GM12878 (cell line): Measurements from ENCODE around the gene JADE2. TPM values are rescaled to one million over a fixed set of nuclear protein-coding genes. Genes with fewer than 3 reads are reported as not detected.

Experiments used
- ATAC-seq: fragments of 200-7000 bp; cut with Tn5 transposase; 3 replicates; pipeline ENCODE4 v1.9.1; 2020; ENCODE audit warnings: mild to moderate bottlenecking, moderate library complexity
- BruUV-seq: library from RNA; stranded (reverse); fragments of 400-500 nt; replicated peaks from 2 replicates; lab custom pipeline; 2021; lab: Mats Ljungman, UMichigan
- CTCF ChIA-PET: fragments of 300-600 bp; sonication (Branson Sonifier 250); formaldehyde crosslinking; extraction: SDS; loops from one replicate; lab custom pipeline; 2021; ENCODE audit warnings: inconsistent platforms; lab: Yijun Ruan, JAX
- POLR2A ChIA-PET: fragments of 350-600 bp; formaldehyde crosslinking; extraction: SDS; loops from one replicate; lab custom pipeline; 2021; ENCODE audit warnings: inconsistent platforms; lab: Charles Lee
- RAD21 ChIA-PET: fragments of 300-600 bp; sonication (Branson Sonifier 250); formaldehyde crosslinking; loops from one replicate; lab custom pipeline; 2023; ENCODE audit warnings: antibody characterized with exemption; ENCODE audit not compliant: unreplicated experiment; lab: Charles Lee
- SMC1A ChIA-PET: fragments of 300-600 bp; sonication (Branson Sonifier 250); formaldehyde crosslinking; loops from one replicate; lab custom pipeline; 2023; ENCODE audit not compliant: unreplicated experiment, uncharacterized antibody; lab: Charles Lee
- DNase-seq: peaks from one replicate; pipeline ENCODE4 v3.0.0-alpha.2; 2011; ENCODE audit warnings: low read depth, low spot score
- FAIRE-seq: peaks from 3 replicates; lab custom pipeline; 2011; peaks lifted over from hg19 to GRCh38; lab: Jason Lieb, UNC
- H2AFZ ChIP-seq: 2 replicates; pipeline ENCODE4 v1.6.0; 2011; ENCODE audit warnings: low read depth, low read length, control low read depth; ENCODE audit not compliant: control insufficient read depth
- H3K27ac ChIP-seq: 2 replicates; pipeline ENCODE4 v1.5.1; 2011; ENCODE audit warnings: control low read depth; ENCODE audit not compliant: control insufficient read depth, insufficient read depth
- H3K27me3 ChIP-seq, 2 experiments: replicated peaks in 1 of 2; 2 replicates each; pipeline versions ENCODE4 v1.6.0 to v1.6.1; 2011; ENCODE audit warnings: low read length in 1 of 2; ENCODE audit not compliant: control insufficient read depth in 2 of 2, insufficient read depth in 2 of 2
- H3K36me3 ChIP-seq, 2 experiments: 2 replicates each; pipeline ENCODE4 v1.5.1; 2011; ENCODE audit warnings: low read length in 1 of 2; ENCODE audit not compliant: control insufficient read depth in 2 of 2, insufficient read depth in 2 of 2
- H3K4me1 ChIP-seq: 2 replicates; pipeline ENCODE4 v1.6.1; 2011; ENCODE audit warnings: mild to moderate bottlenecking, low read length, moderate library complexity, mixed read lengths; ENCODE audit not compliant: control insufficient read depth, insufficient read depth
- H3K4me2 ChIP-seq: 2 replicates; pipeline ENCODE4 v1.6.0; 2011; ENCODE audit warnings: control low read depth; ENCODE audit not compliant: control insufficient read depth, insufficient read depth
- H3K4me3 ChIP-seq: fragments of 200-600 bp; sonication (generic); 2 replicates; pipeline ENCODE4 v1.5.1; 2016
- H3K79me2 ChIP-seq: 2 replicates; pipeline ENCODE4 v1.6.0; 2011; ENCODE audit warnings: low read length; ENCODE audit not compliant: control insufficient read depth, insufficient read depth
- H3K9ac ChIP-seq: 2 replicates; pipeline ENCODE4 v1.8.0; 2011; ENCODE audit warnings: low read length, control low read depth, mixed read lengths; ENCODE audit not compliant: control insufficient read depth, insufficient read depth
- H3K9me3 ChIP-seq: replicated peaks from 3 replicates; pipeline ENCODE4 v1.5.1; 2011; ENCODE audit warnings: mild to moderate bottlenecking, low read length; ENCODE audit not compliant: control insufficient read depth, insufficient read depth
- H4K20me1 ChIP-seq: 2 replicates; pipeline ENCODE4 v1.6.0; 2011; ENCODE audit not compliant: control insufficient read depth, insufficient read depth
- BRCA1 ChIP-seq: IDR thresholded peaks from 2 replicates; pipeline ENCODE4 v1.6.1; 2011; ENCODE audit warnings: low read depth, low read length, improper control_type of control experiment
- CREB1 ChIP-seq: IDR thresholded peaks from 2 replicates; pipeline ENCODE4 v1.6.1; 2012; ENCODE audit warnings: low read depth, mild to moderate bottlenecking, inconsistent platforms
- FOXM1 ChIP-seq: IDR thresholded peaks from 2 replicates; pipeline ENCODE4 v1.6.1; 2012; ENCODE audit warnings: low read depth, mild to moderate bottlenecking, inconsistent platforms, low read length, moderate library complexity
- NFYA ChIP-seq: IDR thresholded peaks from 2 replicates; pipeline ENCODE4 v1.6.1; 2011; ENCODE audit warnings: low read depth, mild to moderate bottlenecking, low read length, improper control_type of control experiment, borderline replicate concordance
- NRF1 ChIP-seq: conservative IDR thresholded peaks from 2 replicates; pipeline ENCODE4 v1.6.1; 2011; ENCODE audit warnings: mild to moderate bottlenecking, low read depth, low read length, improper control_type of control experiment
- POLR2A ChIP-seq: IDR thresholded peaks from 2 replicates; pipeline ENCODE4 v1.6.1; 2011; ENCODE audit warnings: low read depth, mild to moderate bottlenecking, low read length
- SIX5 ChIP-seq: IDR thresholded peaks from 2 replicates; pipeline ENCODE4 v1.6.1; 2011; ENCODE audit warnings: mild to moderate bottlenecking, low read depth, low read length, moderate library complexity; ENCODE audit not compliant: severe bottlenecking
- SPI1 ChIP-seq: IDR thresholded peaks from 2 replicates; pipeline ENCODE4 v1.6.1; 2011; ENCODE audit warnings: low read depth, mild to moderate bottlenecking, low read length, moderate library complexity, borderline replicate concordance; ENCODE audit not compliant: insufficient read depth
- SUPT20H ChIP-seq: IDR thresholded peaks from 2 replicates; pipeline ENCODE4 v1.6.1; 2011; ENCODE audit warnings: low read depth, mild to moderate bottlenecking, low read length, moderate library complexity, borderline replicate concordance; ENCODE audit not compliant: control insufficient read depth
- YY1 ChIP-seq: IDR thresholded peaks from 2 replicates; pipeline ENCODE4 v1.6.1; 2011; ENCODE audit warnings: low read depth, mild to moderate bottlenecking, low read length
- ZZZ3 ChIP-seq: IDR thresholded peaks from 2 replicates; pipeline ENCODE4 v1.6.1; 2011; ENCODE audit warnings: low read depth; ENCODE audit not compliant: control insufficient read depth, insufficient read length
- WGBS: methylation state at CpG from one replicate; pipeline ENCODE4 v1.1.6; 2016; ENCODE audit warnings: low lambda C conversion rate; ENCODE audit not compliant: insufficient replicate concordance, insufficient coverage; ENCODE audit errors: missing lambda C conversion rate; 5-methylcytosine and 5-hydroxymethylcytosine counted together
- in situ Hi-C: fragments of 300-500 bp; cut with MboI; formaldehyde crosslinking; loops from 9 replicates; pipeline ENCODE4 v1.14.3; 2018; ENCODE audit warnings: mixed read lengths
- intact Hi-C: fragments of 100-400 bp; cut with micrococcal nuclease; formaldehyde crosslinking; loops from one replicate; pipeline ENCODE4 v1.14.2; 2022; ENCODE audit not compliant: unreplicated experiment
- polyA plus RNA-seq, 11 experiments: library from polyadenylated mRNA; depleted of rRNA in 4 of 11; unstranded in 6 of 11; stranded (reverse) in 5 of 11; fragments of >200 nt; fragmentation: Nextera tagmentation in 4 of 11; fragmentation: Illumina TruSeq in 1 of 11; extraction: Ambion mirVana in 4 of 11; extraction: Trizol in 1 of 11; gene quantifications; 1 replicate in 1 of 11; 2 replicates in 10 of 11; pipeline versions ENCODE4 v1.2.1 to v1.2.3, GENCODE V29; 2011 to 2016; ENCODE audit warnings: inconsistent platforms in 2 of 11, missing spikeins in 2 of 11, low read depth in 1 of 11
- total RNA-seq, 4 experiments: library from RNA; depleted of rRNA in 3 of 4; stranded (reverse); fragments of >200 nt in 3 of 4; fragmentation: Illumina TruSeq in 1 of 4; extraction: Trizol in 1 of 4; gene quantifications; 2 replicates each; pipeline versions ENCODE4 v1.2.1 to v1.2.3, GENCODE V29; 2013 to 2021
- TF ChIP-seq, protein P1 (sequence below): IDR thresholded peaks from 2 replicates; pipeline ENCODE4 v1.6.1; 2011; ENCODE audit warnings: low read depth, low read length, improper control_type of control experiment, borderline replicate concordance
- TF ChIP-seq, protein P2 (sequence below): fragments of 450-650 bp; conservative IDR thresholded peaks from 2 replicates; pipeline ENCODE4 v1.6.1; 2017; ENCODE audit warnings: mild to moderate bottlenecking, moderate library complexity
- TF ChIP-seq, protein P3 (sequence below): fragments of 450-650 bp; IDR thresholded peaks from 2 replicates; pipeline ENCODE4 v1.6.1; 2017; ENCODE audit warnings: mild to moderate bottlenecking, moderate library complexity

Gene JADE2
- total and polyA plus RNA-seq, 10 of the 15 experiments (the other 5 are each of a cell fraction or from before 2014, with no cell fraction given) = 1.5 to 67.0 (median 22.4) TPM

DNA sequence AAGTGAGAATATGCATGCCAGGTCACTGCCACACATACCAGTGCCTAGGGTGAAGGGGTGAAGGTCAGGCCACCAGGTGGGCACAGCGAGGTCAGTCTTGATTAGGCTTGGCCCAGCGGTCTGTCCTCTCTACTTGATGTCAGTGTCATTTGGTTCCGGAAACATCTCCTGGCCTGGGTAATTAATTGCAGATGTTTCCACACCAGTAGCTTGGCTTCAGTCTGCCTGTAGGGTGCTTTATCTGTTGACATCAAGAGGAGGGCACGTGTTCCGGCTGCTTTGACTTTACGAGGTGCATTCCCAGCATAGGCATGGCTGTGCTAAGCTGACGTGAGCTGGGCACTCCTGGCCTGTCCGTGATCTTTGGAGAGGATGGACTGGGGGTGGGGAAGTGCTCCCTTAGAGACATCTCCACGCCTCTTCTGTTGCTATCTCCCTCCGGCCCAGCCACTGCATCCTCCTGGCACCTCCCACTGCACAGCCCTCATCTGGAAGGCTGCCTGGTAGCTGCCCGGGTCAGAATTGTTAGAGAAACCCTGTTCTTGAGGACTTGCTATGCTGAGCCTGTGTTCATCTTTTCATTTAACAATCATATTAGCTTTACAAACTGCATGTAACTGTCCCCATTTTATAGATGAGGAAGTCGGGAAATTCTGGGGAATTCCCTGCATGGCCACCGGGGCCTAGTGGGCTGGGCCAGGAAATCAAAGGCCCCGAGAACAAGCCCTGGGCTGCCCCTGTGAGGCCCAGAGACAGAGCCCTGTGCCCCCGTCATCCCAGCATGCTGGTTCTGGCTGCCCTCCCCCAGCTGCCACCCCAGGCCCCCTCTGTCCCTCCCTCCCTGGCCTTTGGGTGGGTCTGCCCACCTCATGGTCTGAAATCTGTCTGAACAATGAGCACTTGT is 29.1 kb downstream of the JADE2 start:
- Histone ChIP-seq H3K4me2 (peak overlapping the region; percentile 62), H2AFZ (peak overlapping the region; percentile 9), H3K4me3 (no peak overlapping the region), H3K9ac (peak overlapping the region; percentile 50), H3K36me3 (peaks cover 14 to 16% of the 10 kb centered on the region in 2 experiments), H4K20me1 (no peaks in the 10 kb centered on the region), H3K79me2 (peaks cover 39% of the 10 kb centered on the region), H3K4me1 (peaks cover 55% of the 10 kb centered on the region), H3K27me3 (no peaks in the 10 kb centered on the region), H3K9me3 (no peaks in the 10 kb centered on the region), H3K27ac (peak overlapping the region; percentile 91)
- peak; percentile 82 for DNase-seq
- ChIA-PET RAD21 (interaction anchor here (0.7 to 3.3 kb wide), 14 partner anchors 9 to 182 kb away, joined by 3 to 47 read pairs (median 4); partner anchors contain the start of gene JADE2), CTCF (interaction anchor here (1.2 to 3.8 kb wide), 12 partner anchors 10 to 143 kb away, joined by 3 to 35 read pairs (median 6); partner anchors contain the start of gene CDKN2AIPNL), SMC1A (interaction anchor here (0.7 to 4.4 kb wide), 11 partner anchors 7 to 330 kb away, joined by 3 to 85 read pairs (median 4); partner anchors contain the start of genes CDKN2AIPNL and UBE2B), POLR2A (interaction anchor here (0.9 to 5.5 kb wide), 11 partner anchors 11 to 183 kb away, joined by 3 to 113 read pairs (median 4); partner anchors contain the start of genes CDKN2AIPNL, JADE2 and UBE2B)
- intact Hi-C loops = loop anchor here (2.0 kb wide), 2 partner anchors 14 to 28 kb away; no protein-coding TSS in a partner anchor
- no TSS peak for BruUV-seq
- WGBS = 1% methylated on average over 14 of the region's 15 CpGs
- in situ Hi-C loops = no loop called here
- peak; percentile 59 for FAIRE-seq
- peak; percentile 82 for ATAC-seq
- TF ChIP-seq ZZZ3 (no peak), FOXM1 (peak; percentile 34; the same call in 1 of the 2 replicates), YY1 (peak; percentile 63; the same call in 1 of the 2 replicates), NFYA (no peak), SPI1 (peak; percentile 64; the same call in 1 of the 2 replicates), NRF1 (no peak), POLR2A (peak; percentile 42; the same call in 1 of the 2 replicates), SIX5 (no peak), SUPT20H (no peak), CREB1 (0 out of 2 replicates have a peak, but pooled peaks have one; percentile 29), BRCA1 (no peak)
- TF ChIP-seq, protein P1, sequence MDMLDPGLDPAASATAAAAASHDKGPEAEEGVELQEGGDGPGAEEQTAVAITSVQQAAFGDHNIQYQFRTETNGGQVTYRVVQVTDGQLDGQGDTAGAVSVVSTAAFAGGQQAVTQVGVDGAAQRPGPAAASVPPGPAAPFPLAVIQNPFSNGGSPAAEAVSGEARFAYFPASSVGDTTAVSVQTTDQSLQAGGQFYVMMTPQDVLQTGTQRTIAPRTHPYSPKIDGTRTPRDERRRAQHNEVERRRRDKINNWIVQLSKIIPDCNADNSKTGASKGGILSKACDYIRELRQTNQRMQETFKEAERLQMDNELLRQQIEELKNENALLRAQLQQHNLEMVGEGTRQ = peak; percentile 49; the same call in 1 of the 2 replicates
- TF ChIP-seq, protein P2, sequence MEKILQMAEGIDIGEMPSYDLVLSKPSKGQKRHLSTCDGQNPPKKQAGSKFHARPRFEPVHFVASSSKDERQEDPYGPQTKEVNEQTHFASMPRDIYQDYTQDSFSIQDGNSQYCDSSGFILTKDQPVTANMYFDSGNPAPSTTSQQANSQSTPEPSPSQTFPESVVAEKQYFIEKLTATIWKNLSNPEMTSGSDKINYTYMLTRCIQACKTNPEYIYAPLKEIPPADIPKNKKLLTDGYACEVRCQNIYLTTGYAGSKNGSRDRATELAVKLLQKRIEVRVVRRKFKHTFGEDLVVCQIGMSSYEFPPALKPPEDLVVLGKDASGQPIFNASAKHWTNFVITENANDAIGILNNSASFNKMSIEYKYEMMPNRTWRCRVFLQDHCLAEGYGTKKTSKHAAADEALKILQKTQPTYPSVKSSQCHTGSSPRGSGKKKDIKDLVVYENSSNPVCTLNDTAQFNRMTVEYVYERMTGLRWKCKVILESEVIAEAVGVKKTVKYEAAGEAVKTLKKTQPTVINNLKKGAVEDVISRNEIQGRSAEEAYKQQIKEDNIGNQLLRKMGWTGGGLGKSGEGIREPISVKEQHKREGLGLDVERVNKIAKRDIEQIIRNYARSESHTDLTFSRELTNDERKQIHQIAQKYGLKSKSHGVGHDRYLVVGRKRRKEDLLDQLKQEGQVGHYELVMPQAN = 0 out of 2 replicates have a peak, but pooled peaks have one; percentile 58
- TF ChIP-seq, protein P3, sequence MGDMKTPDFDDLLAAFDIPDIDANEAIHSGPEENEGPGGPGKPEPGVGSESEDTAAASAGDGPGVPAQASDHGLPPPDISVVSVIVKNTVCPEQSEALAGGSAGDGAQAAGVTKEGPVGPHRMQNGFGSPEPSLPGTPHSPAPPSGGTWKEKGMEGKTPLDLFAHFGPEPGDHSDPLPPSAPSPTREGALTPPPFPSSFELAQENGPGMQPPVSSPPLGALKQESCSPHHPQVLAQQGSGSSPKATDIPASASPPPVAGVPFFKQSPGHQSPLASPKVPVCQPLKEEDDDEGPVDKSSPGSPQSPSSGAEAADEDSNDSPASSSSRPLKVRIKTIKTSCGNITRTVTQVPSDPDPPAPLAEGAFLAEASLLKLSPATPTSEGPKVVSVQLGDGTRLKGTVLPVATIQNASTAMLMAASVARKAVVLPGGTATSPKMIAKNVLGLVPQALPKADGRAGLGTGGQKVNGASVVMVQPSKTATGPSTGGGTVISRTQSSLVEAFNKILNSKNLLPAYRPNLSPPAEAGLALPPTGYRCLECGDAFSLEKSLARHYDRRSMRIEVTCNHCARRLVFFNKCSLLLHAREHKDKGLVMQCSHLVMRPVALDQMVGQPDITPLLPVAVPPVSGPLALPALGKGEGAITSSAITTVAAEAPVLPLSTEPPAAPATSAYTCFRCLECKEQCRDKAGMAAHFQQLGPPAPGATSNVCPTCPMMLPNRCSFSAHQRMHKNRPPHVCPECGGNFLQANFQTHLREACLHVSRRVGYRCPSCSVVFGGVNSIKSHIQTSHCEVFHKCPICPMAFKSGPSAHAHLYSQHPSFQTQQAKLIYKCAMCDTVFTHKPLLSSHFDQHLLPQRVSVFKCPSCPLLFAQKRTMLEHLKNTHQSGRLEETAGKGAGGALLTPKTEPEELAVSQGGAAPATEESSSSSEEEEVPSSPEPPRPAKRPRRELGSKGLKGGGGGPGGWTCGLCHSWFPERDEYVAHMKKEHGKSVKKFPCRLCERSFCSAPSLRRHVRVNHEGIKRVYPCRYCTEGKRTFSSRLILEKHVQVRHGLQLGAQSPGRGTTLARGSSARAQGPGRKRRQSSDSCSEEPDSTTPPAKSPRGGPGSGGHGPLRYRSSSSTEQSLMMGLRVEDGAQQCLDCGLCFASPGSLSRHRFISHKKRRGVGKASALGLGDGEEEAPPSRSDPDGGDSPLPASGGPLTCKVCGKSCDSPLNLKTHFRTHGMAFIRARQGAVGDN = peak; percentile 97
